NB4 (cell line): ENCODE results near the gene OR1S1.

ENCODE experiments used
- CTCF ChIP-seq: IDR thresholded peaks from one replicate; pipeline ENCODE4 v1.5.1; 2012; ENCODE audit warnings: low read depth, low read length
- MAX ChIP-seq: IDR thresholded peaks from 2 replicates; pipeline ENCODE4 v1.6.1; 2011; ENCODE audit warnings: low read depth, low read length
- MYC ChIP-seq: IDR thresholded peaks from 2 replicates; pipeline ENCODE4 v1.6.1; 2011; ENCODE audit warnings: low read depth, low read length
- POLR2A ChIP-seq: IDR thresholded peaks from 2 replicates; pipeline ENCODE4 v1.6.1; 2011; ENCODE audit warnings: mild to moderate bottlenecking; ENCODE audit not compliant: insufficient read length; ENCODE audit errors: extremely low read depth

GRCh38 chr11:58178444-58178843 lies 34.1 kb upstream of the OR1S1 start:
- no peak for TF ChIP-seq MYC
- no peak for TF ChIP-seq CTCF
- no peak for TF ChIP-seq POLR2A
- no peak for TF ChIP-seq MAX
